Superior temporal gyrus (tissue), 1 donor: ENCODE measurements around the gene DLGAP1.

Experiments
- DNase-seq: peaks from one replicate; pipeline ENCODE4 v3.0.0-alpha.2; 2016; ENCODE audit errors: extremely low spot score

Gene DLGAP1

DNA sequence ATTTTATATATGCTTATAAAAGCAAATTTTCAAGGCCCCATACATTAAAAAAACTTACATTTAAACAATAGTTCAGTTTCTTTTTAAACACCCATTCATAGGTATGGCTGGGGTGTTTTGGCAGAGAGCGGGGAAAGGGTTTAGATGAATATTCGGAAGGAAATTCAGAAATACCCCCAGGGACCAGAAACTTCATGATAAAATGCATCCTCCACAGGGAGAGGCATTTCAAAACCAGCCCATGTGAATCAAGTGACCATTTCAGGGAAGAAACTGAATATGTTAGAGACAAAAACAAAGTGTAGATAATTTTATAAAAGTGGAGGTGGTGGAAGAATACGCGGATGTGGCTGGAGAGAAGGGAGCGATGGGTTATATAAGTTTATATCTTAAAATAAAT, 678.0 kb downstream of the DLGAP1 start:
- no peak for DNase-seq

DNA sequence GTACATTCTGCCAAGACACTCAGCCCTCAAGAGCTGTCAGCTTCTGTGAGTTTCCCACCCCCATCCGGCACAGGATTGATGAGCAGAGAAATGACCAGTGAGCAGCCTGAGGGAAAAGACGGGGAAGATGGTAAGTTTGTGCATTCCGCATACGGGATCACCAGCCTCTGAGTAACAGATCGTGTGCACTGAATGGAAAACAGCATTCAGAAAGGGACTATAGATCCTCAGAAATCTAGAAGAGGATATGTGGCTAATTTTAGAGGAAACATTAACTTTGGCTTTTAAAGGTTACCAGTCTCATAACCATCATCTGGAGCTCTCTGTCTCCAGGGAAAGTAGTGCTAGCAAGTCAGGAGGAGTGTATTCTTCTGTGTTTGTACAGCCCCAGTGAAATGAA, 679.1 kb downstream of the DLGAP1 start:
- no peak for DNase-seq

DNA sequence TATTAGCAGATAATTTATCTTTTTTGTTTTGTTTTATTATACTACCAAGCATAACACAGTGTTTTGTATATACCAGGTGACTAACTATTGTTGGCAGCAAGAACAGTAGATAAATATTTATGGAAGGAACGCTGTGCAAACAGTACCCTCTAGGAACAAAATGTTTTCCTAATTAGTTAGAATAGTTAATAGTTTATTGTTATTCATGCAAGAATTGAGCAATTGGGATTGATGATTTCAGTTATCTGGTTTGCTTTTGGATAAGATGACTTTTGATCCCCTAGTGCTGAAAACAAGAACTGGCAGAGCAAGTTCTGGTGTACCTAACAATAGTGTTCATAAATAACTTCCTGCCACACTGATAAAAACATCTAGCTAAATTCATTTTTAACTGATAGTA, 681.8 kb downstream of the DLGAP1 start:
- DNase-seq: no peak

DNA sequence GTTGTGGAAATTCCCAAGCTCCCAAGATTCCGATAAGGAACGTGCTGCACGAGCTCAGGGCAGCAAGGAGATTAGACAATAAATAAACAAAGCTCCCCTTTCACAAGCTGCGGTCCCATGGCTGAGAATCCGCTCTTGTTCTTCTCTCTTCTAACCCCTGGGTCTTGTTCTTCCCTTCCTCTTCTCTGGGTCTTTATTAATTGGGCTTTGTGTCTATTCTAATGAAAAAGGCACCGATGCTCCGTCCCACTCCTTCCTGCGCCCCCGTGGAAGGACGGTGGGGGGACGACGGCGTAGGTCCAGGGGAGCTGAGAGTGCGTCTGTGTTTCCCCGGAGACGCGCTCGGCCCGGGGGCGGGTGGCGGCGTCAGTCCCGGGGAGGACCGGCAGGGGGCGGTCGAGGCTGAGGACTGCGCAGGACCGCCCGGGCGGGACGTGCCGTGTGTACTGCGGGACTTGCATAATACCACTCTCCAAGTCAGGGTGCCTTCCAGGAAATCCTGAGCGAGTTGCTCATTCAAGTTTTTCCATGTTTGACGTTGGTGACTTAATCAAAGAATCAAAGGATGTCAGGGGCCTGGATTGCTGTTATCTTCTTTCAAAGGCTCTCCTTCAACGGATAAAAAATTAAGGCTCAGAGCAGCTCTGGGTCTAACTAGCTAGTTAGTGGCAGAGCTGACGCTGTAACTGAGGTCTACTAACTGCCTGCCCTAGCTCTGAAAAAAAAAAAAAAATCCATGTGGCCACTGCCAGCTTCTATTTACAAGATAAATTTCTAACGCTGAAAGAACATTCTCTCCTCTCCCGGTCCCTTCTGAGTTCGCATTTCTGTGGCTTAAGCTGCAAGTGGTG, 683.8 kb downstream of the DLGAP1 start:
- DNase-seq: peak; percentile 87

DNA sequence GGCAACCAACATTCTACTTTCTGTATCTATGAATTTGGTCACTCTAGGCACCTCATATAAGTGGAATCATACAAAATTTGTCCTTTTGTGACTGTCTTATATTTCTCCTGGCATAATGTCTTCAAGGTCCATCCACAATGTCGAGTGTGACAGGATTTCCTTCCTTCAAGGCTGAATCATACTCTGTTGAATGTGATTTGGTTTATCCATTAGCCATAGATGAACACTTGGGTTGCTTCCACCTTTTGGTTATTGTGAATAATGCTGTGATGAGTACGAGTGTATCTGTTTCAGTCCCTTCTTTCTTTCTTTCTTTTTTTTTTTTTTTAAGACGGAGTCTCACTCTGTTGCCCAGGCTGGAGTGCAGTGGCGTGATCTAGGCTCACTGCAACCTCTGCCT, 693.8 kb downstream of the DLGAP1 start:
- DNase-seq: no peak

DNA sequence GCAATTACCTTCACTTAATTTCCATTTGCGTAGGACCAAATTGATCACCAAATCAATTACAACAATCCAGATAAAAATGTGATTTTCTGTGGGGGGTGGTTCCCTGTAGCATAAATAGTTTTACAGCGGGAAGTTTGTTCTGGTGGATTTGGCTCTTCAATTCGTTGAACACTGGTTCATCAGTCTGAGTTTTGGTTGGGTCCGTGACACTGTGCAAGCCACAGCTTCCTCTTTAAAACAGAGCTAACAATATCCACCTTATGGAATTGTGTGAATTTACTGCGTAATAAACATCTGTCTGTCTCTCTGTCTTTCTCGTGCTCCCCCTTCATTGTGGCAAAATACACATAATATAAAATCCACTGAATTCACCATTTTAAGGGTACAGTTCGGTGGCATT, 694.4 kb downstream of the DLGAP1 start:
- no peak for DNase-seq

DNA sequence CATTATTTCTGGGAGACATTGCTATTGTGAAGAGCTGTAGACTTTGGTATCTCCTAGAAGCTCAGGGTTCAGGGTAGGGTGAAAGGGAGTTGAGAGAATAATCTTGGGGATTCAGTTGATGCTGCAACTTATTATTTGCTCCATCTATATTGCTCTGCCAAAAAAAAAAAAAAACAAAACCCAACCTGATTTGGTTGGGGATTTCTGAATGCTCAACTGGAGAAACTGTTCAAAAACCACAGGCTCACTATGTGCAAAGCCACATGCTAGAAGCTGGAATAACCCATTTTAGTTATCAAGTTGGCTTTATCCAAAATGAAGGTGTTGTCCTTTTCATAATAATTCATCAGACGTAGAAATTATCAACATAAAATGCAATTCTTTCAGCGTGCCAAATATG, 696.0 kb downstream of the DLGAP1 start:
- no peak for DNase-seq

DNA sequence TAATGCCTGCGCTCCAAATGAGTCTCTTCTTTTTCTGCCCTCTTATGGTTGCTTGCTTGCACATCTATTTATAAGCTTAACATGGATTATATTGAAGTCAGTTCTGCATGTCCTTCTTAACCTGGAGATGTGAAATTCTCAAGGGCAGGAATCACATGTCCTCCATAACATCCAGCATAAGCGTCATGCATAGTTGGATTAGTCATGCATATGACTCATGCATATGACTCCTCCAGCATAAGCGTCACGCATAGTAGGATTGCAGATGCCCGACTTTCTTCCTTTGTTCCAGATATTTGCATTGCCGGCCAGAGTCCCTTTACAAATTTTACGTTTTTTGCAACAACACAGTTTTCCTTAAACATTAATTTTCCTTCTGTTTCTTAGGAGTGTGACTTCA, 696.6 kb downstream of the DLGAP1 start:
- no peak for DNase-seq

DNA sequence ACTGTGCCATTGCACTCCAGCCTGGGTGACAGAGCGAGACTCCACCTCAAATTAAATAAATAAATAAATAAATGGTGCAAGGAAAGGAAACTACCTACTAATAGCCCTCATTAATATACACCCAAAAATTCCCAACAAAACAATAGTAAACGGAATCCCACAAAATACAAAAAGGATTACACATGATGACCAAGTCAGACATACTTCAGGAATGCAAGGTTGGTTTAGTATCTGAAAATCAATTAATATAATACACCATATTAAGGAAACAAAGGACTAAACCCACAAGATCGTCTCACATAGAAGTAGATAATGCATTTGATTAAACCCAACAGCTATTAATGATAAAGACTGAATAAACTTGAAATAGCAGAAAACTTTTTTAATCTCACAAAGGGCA, 697.7 kb downstream of the DLGAP1 start:
- DNase-seq: no peak

DNA sequence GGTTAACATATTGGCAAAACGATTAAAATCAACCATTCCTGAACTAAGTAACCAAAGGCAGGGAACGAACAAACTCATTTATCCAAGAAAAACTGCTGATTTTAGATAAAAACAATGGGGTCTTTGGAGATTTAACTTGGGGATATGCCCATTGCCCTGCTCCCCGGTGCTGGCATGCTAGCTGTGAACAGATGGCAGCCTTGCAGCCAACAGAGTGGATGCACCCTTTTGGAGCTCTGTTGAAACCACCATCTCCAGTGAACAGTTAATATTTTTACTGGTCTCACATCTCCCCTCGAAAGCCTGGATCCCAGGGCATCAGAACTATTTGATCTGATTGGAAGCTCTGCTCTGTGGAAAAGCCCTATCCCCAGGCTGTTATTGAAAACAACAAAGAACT, 702.0 kb downstream of the DLGAP1 start:
- DNase-seq: no peak

DNA sequence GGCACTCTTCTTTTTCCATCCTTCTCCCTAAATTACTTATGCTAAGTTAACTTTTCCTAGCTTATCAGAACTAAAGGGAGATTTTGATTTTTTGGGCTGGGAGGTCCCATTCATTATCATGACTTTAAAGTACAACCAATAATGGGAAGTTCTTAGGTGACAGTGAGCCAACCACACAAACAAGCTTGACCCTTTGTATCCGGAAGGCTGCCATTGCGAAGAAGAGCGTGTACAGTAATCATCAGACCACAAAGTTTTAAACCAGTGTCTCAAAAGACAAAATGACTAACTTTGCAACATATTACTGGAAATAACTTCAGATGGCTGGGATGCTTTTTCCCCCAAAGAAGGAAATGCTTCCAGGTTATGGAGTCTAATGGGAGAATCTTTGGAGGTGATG, 707.0 kb downstream of the DLGAP1 start:
- DNase-seq: no peak

DNA sequence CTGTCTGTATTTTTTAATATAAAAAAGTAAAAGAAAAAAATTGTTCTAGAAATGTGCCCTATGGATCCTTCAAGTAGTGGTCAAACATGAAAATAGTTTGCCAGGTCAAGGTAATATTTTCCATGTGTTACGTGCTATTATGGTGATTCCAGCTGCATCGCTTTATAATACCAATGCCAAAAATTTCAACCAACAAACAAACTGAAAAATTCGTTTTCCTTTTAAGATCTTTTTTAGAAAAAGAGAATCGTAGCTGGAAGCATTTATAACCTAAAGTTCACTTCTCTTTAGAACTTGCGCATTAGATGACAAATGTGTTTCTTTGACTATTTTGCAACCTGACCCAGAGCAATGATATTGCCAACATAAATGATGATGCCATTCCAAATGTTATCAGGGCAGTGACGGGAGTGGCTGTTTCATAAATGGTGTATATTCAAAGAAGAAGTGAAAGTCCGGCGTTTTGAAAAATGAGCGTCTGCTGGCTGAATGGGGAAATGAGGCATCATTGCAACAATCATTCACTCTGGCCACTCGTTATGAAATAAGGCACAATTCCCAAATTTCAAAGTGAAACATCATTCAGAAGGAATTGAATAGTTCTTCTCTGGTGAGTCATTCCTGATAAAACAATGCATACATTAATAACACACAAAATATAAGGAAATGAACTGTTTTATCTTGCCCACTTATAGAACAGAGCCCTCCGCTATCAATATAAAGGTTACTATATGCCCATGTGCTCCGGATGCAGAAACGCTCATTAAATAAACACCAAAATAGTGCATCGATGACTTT, 707.7 kb downstream of the DLGAP1 start:
- DNase-seq: no peak

DNA sequence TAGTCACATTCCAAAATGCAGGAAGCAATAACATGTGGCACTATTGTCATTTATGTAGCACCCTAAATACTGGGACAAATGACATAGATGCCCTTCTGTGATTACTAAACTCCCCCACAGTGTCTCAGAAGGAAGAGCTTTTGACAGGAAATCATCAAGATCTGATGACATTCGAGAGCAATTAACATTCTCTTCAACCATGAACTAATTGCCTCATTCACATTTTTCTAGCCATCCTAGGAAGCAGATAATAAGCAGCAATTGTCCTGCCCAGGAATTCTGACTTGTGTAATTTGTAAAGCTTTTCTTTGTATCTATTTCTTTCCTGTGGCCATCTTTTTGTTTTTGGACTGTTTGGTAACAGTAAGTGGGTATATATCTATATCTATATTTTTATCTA, 712.6 kb downstream of the DLGAP1 start:
- no peak for DNase-seq

DNA sequence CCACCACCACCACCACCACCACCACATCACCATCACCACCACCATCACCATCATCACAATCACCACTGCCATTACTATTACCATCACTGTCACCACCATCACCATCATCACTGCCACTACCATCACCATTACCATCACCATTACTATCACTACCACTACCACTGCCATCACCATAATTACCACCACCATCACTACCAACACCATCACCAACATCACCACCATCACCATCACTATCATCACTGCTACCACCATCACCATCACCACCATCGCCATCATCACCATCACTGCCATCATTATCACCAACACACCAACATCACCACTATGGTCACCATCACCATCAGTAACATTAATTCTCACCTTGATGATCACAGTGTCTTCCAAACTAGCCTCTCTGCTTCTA, 713.8 kb downstream of the DLGAP1 start:
- no peak for DNase-seq

DNA sequence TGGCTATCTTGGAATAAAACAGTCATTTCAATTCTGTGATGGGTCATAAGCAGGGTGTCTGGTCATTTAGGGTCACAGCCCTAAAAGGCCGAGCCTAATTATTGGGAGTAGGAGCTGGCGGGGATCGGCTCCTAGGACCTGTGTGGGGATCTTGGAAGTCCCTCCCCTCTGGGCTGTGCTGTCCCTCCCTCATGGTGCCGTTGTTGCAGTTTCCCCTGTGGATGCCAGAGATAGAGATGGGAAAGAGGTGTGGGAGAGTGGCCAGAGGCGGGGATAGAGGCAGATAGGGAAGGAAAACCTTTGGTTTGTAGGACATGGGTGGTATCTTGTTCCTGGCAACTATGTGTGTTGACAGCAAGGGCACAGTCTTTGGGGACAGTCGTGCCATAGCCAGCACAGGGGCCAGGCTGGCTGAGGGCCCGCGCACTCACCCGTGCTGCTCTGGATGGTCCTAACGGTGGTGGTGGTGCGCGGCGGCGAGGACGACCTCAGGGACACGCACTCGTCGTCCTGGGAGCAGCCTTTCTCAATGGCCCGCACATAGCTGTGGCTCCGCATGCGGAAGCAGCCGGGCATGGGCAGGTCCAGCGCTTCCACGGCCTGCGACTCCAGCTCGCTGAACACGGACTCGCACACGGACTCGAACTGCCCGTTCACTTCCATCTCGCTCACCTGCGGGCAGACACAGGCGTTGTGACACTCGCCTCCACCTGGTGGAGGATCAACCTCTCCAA, 726.2 kb downstream of the DLGAP1 start:
- no peak for DNase-seq

DNA sequence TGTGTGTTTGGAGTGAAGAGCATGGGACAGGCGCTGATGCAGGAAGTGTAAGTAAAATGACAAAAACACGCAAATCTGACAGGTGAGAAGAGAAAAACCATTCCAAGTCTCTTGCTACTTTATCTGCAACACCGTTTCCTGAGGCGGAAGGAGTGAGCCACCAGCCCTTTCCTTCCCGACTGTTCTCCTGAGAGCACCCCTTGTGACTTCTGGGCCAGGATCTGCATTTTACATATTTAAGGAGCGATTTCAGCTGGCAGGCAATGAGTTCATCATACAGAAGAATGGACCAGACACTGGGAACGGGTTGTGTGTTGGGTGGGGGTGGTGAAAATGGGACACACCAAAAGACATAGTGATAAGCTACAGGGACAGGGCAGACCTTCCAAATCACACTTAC, 727.8 kb downstream of the DLGAP1 start:
- no peak for DNase-seq

DNA sequence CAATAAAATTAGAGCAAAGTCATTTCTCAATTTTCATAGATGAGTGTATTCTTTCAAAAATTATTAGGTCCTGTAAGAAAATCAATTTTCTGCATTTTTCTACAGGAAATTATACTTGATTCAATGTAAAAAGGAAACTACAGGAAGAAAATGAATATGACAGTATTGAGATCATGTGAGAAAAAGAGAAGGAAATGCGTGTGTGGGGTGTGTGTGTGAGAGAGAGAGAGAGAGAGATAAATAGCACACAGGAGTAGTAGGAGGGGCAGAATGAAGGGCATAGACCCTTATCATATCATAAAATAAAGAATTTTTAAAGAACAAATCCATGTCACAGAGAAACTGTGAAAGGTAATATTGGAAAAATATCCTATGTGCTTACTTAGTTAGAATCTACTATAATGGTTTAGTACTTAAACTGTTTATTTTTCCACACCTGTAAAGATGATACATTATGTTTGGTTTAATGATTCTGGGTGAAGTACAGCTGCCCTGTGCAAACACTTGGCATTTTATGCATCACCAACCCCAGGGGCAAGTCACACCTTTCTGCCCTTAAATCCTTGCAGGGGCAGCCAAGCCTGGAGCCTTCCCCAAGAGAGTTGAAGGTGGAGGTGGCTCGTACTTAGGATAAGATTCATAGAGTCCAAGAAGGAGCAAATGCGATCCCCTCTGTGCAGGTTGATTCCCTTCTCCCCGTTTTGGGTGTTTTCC, 728.7 kb downstream of the DLGAP1 start:
- peak; percentile 20 for DNase-seq

DNA sequence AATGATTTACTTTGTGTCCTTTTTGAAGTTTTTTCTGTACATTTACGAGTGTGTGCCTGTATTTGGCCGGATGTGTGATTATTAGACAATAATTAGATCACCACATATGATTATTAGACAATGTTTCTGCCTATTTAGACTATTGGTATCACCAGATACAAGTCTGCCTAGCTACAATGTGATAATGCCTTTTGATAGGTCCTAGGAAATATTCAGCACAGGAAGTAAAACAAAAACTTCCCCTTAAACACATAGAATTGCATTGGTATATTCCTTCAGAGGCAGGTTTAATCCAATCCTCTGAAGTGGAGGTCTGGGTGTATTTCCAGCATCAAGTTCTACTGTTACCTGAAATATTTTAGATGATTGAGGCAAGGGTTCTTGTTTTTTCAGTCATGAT, 730.0 kb downstream of the DLGAP1 start:
- DNase-seq: no peak

DNA sequence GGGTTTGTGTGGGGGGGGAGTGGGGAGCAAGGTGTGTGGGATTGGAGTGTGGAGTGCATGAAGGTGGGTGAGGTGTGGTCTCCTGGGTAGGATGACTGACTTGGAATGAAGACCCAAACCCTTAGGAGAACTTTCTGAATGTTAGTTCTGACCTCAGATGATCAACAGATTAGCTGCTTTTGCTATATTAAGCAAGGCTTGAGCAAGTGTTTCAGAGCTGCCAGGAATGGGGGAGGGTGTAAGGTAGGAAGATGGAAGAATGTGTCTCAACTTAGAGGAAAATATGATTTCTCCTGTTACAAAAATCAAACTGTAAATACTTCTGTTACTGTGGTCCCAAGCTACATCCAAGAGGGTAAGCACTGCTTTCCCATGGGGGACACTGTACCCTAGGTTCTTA, 731.6 kb downstream of the DLGAP1 start:
- DNase-seq: no peak

DNA sequence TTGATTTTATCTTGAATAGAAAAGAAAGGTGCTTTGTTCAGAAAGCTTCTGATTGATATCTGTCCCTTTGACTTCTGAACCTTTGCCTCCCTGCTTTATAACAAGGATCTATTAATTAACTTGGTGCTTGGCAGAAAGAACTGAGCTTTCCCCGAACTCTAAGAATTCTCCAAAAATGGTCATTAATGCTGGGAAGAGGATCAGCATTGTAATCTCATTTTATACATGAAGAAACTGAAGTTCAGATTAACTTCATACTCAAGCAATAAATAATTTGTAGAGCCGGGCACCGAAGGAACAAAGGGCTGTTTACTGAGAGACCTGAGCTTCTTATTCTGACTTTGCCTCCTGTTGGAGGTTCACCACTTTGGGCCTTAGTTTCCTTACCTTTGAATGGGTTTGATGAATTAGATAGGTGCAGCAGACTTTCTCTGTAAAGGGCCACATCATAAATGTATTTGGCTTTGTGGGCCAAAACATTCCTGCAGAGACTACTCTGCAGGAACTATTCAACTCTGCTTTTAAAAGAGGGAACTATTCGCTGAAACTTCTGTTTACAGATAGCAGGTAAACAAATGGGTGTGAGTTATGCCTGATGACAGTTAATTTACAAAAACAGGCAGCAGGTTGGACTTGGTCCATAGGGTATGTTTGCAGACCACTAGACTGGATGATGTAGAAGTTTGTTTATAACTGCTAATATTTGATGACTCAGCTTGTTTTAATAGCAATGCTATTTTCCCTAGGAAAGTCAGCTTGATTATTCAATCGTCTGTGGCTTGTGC, 732.3 kb downstream of the DLGAP1 start:
- no peak for DNase-seq
